C4-2B (cell line): Measurements from ENCODE around the gene AGXT2.

Experiments used
- ZFX ChIP-seq: fragments of 450-650 bp; IDR thresholded peaks from 2 replicates; pipeline ENCODE4 v1.6.1; 2017
- TF ChIP-seq, protein P1 (sequence below): fragments of 450-650 bp; conservative IDR thresholded peaks from 2 replicates; pipeline ENCODE4 v1.5.1; 2017; ENCODE audit warnings: mild to moderate bottlenecking

GRCh38 chr5:35094948-35095347 lies 47.2 kb upstream of the AGXT2 start:
- TF ChIP-seq, protein P1, sequence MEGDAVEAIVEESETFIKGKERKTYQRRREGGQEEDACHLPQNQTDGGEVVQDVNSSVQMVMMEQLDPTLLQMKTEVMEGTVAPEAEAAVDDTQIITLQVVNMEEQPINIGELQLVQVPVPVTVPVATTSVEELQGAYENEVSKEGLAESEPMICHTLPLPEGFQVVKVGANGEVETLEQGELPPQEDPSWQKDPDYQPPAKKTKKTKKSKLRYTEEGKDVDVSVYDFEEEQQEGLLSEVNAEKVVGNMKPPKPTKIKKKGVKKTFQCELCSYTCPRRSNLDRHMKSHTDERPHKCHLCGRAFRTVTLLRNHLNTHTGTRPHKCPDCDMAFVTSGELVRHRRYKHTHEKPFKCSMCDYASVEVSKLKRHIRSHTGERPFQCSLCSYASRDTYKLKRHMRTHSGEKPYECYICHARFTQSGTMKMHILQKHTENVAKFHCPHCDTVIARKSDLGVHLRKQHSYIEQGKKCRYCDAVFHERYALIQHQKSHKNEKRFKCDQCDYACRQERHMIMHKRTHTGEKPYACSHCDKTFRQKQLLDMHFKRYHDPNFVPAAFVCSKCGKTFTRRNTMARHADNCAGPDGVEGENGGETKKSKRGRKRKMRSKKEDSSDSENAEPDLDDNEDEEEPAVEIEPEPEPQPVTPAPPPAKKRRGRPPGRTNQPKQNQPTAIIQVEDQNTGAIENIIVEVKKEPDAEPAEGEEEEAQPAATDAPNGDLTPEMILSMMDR: no peak
- no peak for TF ChIP-seq ZFX
